GM23338 (cell line): Measurements from ENCODE around the gene ADGRV1. TPM values are rescaled to one million over a fixed set of nuclear protein-coding genes. Genes with fewer than 3 reads are reported as not detected.
A peak's percentile ranks its signal among the peaks of the same experiment; 100 is the strongest.

ENCODE experiments used
- ATAC-seq: fragments of 200-7000 bp; cut with Tn5 transposase; 3 replicates; pipeline ENCODE4 v1.9.1; 2020
- DNase-seq: peaks from one replicate; pipeline ENCODE4 v3.0.0-alpha.2; 2015; ENCODE audit warnings: low spot score
- H2AFZ ChIP-seq: fragments of 200-600 bp; sonication (generic); 2 replicates; pipeline ENCODE4 v1.8.0; 2016; ENCODE audit warnings: antibody characterized with exemption, mild to moderate bottlenecking, moderate library complexity
- H3F3A ChIP-seq: fragments of 200-600 bp; sonication (generic); replicated peaks from 2 replicates; pipeline ENCODE4 v1.8.0; 2017; ENCODE audit warnings: antibody characterized with exemption, mixed run types, low read depth
- H3K27ac ChIP-seq: fragments of 200-600 bp; sonication (generic); 2 replicates; pipeline ENCODE4 v1.6.1; 2016; ENCODE audit warnings: low read depth
- H3K27me3 ChIP-seq: fragments of 200-600 bp; sonication (generic); 2 replicates; pipeline ENCODE4 v1.8.0; 2016; ENCODE audit warnings: mild to moderate bottlenecking, mixed run types, moderate library complexity; ENCODE audit not compliant: insufficient read depth
- H3K36me3 ChIP-seq: fragments of 200-600 bp; sonication (generic); 2 replicates; pipeline ENCODE4 v1.8.0; 2016; ENCODE audit warnings: mild to moderate bottlenecking; ENCODE audit not compliant: insufficient read depth
- H3K4me1 ChIP-seq: fragments of 200-600 bp; sonication (generic); 2 replicates; pipeline ENCODE4 v1.8.0; 2016; ENCODE audit warnings: mild to moderate bottlenecking, moderate library complexity; ENCODE audit not compliant: insufficient read depth
- H3K4me2 ChIP-seq: fragments of 200-600 bp; sonication (generic); 2 replicates; pipeline ENCODE4 v1.7.1; 2017; ENCODE audit warnings: mixed run types
- H3K4me3 ChIP-seq: fragments of 200-600 bp; sonication (generic); 2 replicates; pipeline ENCODE4 v1.6.1; 2016; ENCODE audit warnings: mixed run types
- H3K79me2 ChIP-seq: fragments of 200-600 bp; sonication (generic); replicated peaks from 2 replicates; pipeline ENCODE4 v1.8.0; 2017; ENCODE audit warnings: mild to moderate bottlenecking; ENCODE audit not compliant: insufficient read depth
- H3K9me2 ChIP-seq: fragments of 200-600 bp; sonication (generic); 2 replicates; pipeline ENCODE4 v1.8.0; 2017; ENCODE audit not compliant: insufficient read depth
- H4K20me1 ChIP-seq: fragments of 200-600 bp; sonication (generic); replicated peaks from 2 replicates; pipeline ENCODE4 v1.8.0; 2017; ENCODE audit warnings: mild to moderate bottlenecking; ENCODE audit not compliant: insufficient read depth
- H3K27ac Mint-ChIP-seq: 2 replicates; pipeline ENCODE4 v1.8.0; 2020; ENCODE audit warnings: inconsistent platforms, mild to moderate bottlenecking, moderate library complexity, mixed read lengths
- H3K27me3 Mint-ChIP-seq: 3 replicates; pipeline ENCODE4 v1.8.0; 2022; ENCODE audit warnings: low read depth, mild to moderate bottlenecking, moderate library complexity, mixed read lengths, inconsistent platforms; ENCODE audit not compliant: insufficient read depth, poor library complexity
- H3K36me3 Mint-ChIP-seq: 3 replicates; pipeline ENCODE4 v1.8.0; 2021; ENCODE audit warnings: low read depth, mild to moderate bottlenecking, inconsistent platforms, moderate library complexity, mixed read lengths
- H3K4me1 Mint-ChIP-seq: 3 replicates; pipeline ENCODE4 v1.8.0; 2020; ENCODE audit warnings: mild to moderate bottlenecking, inconsistent platforms, mixed read lengths
- H3K4me3 Mint-ChIP-seq: 3 replicates; pipeline ENCODE4 v1.8.0; 2021; ENCODE audit warnings: moderate library complexity, mild to moderate bottlenecking, inconsistent platforms, mixed read lengths
- H3K9me3 Mint-ChIP-seq: 3 replicates; pipeline ENCODE4 v1.8.0; 2020; ENCODE audit warnings: moderate library complexity, mild to moderate bottlenecking, inconsistent platforms, mixed read lengths
- CTCF ChIP-seq, 2 experiments: fragments of 200-600 bp in 1 of 2; sonication (generic) in 1 of 2; conservative IDR thresholded peaks; 2 replicates each; pipeline versions ENCODE4 v1.5.1 to v1.6.1; 2016 to 2017; ENCODE audit warnings: antibody characterized with exemption in 2 of 2, low read depth in 2 of 2, mild to moderate bottlenecking in 2 of 2, moderate library complexity in 1 of 2
- NANOG ChIP-seq: IDR thresholded peaks from 2 replicates; pipeline ENCODE4 v1.6.1; 2016; ENCODE audit warnings: antibody characterized with exemption, borderline replicate concordance
- REST ChIP-seq: IDR thresholded peaks from one replicate; pipeline ENCODE4 v1.6.1; 2018; ENCODE audit warnings: antibody characterized with exemption; ENCODE audit not compliant: unreplicated experiment
- ZNF331 ChIP-seq: fragments of 250-450 bp; sonication (Bioruptor Pico); IDR thresholded peaks from 2 replicates; pipeline ENCODE4 v1.5.0; 2020; ENCODE audit warnings: low read depth, mild to moderate bottlenecking, moderate library complexity
- ZNF462 ChIP-seq: fragments of 250-450 bp; sonication (Bioruptor Pico); IDR thresholded peaks from 2 replicates; pipeline ENCODE4 v1.5.0; 2020; ENCODE audit warnings: mild to moderate bottlenecking, moderate library complexity
- polyA plus RNA-seq: library from polyadenylated mRNA; unstranded; fragments of >200 nt; fragmentation: Nextera tagmentation; extraction: Ambion mirVana; gene quantifications from 2 replicates; pipeline ENCODE4 v1.2.1, GENCODE V29; 2016
- total RNA-seq: library from RNA; depleted of rRNA; stranded (reverse); fragments of >200 nt; shearing (Covaris generic); gene quantifications from 2 replicates; pipeline ENCODE4 v1.2.3, GENCODE V29; 2014

ADGRV1 gene
- total and polyA plus RNA-seq, 2 experiments from 2014 or later, result 46.1 to 149 TPM

GRCh38 chr5:90866333-90866732, 307.7 kb downstream of the ADGRV1 start:
- Histone ChIP-seq H3K4me1 (no peaks in the 10 kb centered on the region), H3K27ac (no peak overlapping the region), H4K20me1 (no peaks in the 10 kb centered on the region), H3K27me3 (no peaks in the 10 kb centered on the region), H3K36me3 (peaks cover 3% of the 10 kb centered on the region; the same call in 1 of the 2 replicates), H3K4me3 (no peak overlapping the region), H3K9me2 (no peaks in the 10 kb centered on the region), H3F3A (no peaks in the 10 kb centered on the region), H2AFZ (no peak overlapping the region), H3K79me2 (no peaks in the 10 kb centered on the region), H3K4me2 (no peak overlapping the region)
- H3K36me3 Mint-ChIP-seq, result peaks cover 4% of the 10 kb centered on the region; the same call in 1 of the 3 replicates
- H3K27me3 Mint-ChIP-seq, result no peaks in the 10 kb centered on the region
- no peak for TF ChIP-seq NANOG
- TF ChIP-seq CTCF (conservative IDR thresholded peaks at IDR 0.05; ENCODE audit: low read depth in 2 of 2), result peak; percentile 55 to 65
- no peaks in the 10 kb centered on the region for H3K9me3 Mint-ChIP-seq
- peaks cover 5% of the 10 kb centered on the region for H3K4me1 Mint-ChIP-seq
- ATAC-seq, result peak; percentile 67
- no peak overlapping the region for H3K4me3 Mint-ChIP-seq
- no peak overlapping the region for H3K27ac Mint-ChIP-seq
- DNase-seq, result peak; percentile 68

- Histone ChIP-seq H3K27ac (no peak overlapping the region), H4K20me1 (no peaks in the 10 kb centered on the region), H3K4me3 (no peak overlapping the region), H2AFZ (no peak overlapping the region), H3K36me3 (peaks cover 3% of the 10 kb centered on the region; the same call in 1 of the 2 replicates), H3K4me2 (no peak overlapping the region), H3F3A (no peaks in the 10 kb centered on the region), H3K79me2 (no peaks in the 10 kb centered on the region), H3K9me2 (no peaks in the 10 kb centered on the region), H3K4me1 (no peaks in the 10 kb centered on the region), H3K27me3 (no peaks in the 10 kb centered on the region)
- Mint-ChIP-seq H3K27me3 (no peaks in the 10 kb centered on the region), H3K36me3 (peaks cover 4% of the 10 kb centered on the region; the same call in 1 of the 3 replicates), H3K4me1 (peaks cover 5% of the 10 kb centered on the region), H3K27ac (no peak overlapping the region), H3K9me3 (no peaks in the 10 kb centered on the region), H3K4me3 (no peak overlapping the region)
- no peak for DNase-seq
- no peak for ATAC-seq
- TF ChIP-seq ZNF331 (CRISPR knock-in tag) (no peak), ZNF462 (CRISPR knock-in tag) (no peak), CTCF (conservative IDR thresholded peaks at IDR 0.05; ENCODE audit: low read depth in 2 of 2) (no peak), REST (no peak)
Measured at GRCh38 chr5:90866915-90867731, 308.5 kb downstream of the ADGRV1 start.
